HepG2 (cell line): ENCODE results near the gene GPC6. TPM values are rescaled to one million over a fixed set of nuclear protein-coding genes. Genes with fewer than 3 reads are reported as not detected.

ENCODE experiments used
- AGO1 ChIP-seq: fragments of 200-400 bp; formaldehyde crosslinking; IDR thresholded peaks from 2 replicates; pipeline ENCODE4 v1.6.1; 2017; ENCODE audit warnings: mild to moderate bottlenecking, low read depth, low read length, moderate library complexity; ENCODE audit not compliant: poor library complexity, severe bottlenecking
- EHMT2 ChIP-seq: fragments of 200-600 bp; sonication (generic); IDR thresholded peaks from 2 replicates; pipeline ENCODE4 v1.7.0; 2017; ENCODE audit warnings: antibody characterized with exemption, low read depth, low read length, borderline replicate concordance
- EP300 ChIP-seq, 3 experiments: sonication (generic) in 1 of 3; formaldehyde crosslinking in 1 of 3; IDR thresholded peaks; 2 replicates each; pipeline versions ENCODE4 v1.5.1 to v1.6.1; 2011 to 2020; ENCODE audit warnings: low read depth in 2 of 3, low read length in 2 of 3, borderline replicate concordance in 1 of 3, improper control_type of control experiment in 1 of 3, mild to moderate bottlenecking in 1 of 3, missing genetic modification reagents in 1 of 3, moderate library complexity in 1 of 3
- HDAC1 ChIP-seq: sonication (generic); formaldehyde crosslinking; IDR thresholded peaks from 2 replicates; pipeline ENCODE4 v1.5.1; 2020; ENCODE audit warnings: mild to moderate bottlenecking, missing genetic modification reagents
- HMG20A ChIP-seq: IDR thresholded peaks from 2 replicates; pipeline ENCODE4 v1.6.1; 2016; ENCODE audit warnings: borderline replicate concordance
- IRF2 ChIP-seq: IDR thresholded peaks from 2 replicates; pipeline ENCODE4 v1.6.1; 2018; ENCODE audit warnings: missing genetic modification reagents, missing compliant biosample characterization
- KMT2B ChIP-seq: IDR thresholded peaks from 2 replicates; pipeline ENCODE4 v1.6.1; 2016; ENCODE audit warnings: missing genetic modification reagents, missing compliant biosample characterization
- MAFF ChIP-seq: IDR thresholded peaks from 2 replicates; pipeline ENCODE4 v1.6.1; 2011; ENCODE audit warnings: low read depth, low read length, improper control_type of control experiment
- MBNL3 ChIP-seq: fragments of 250-450 bp; sonication (Bioruptor Pico); conservative IDR thresholded peaks from 2 replicates; pipeline ENCODE4 v1.8.0; 2022; ENCODE audit warnings: mild to moderate bottlenecking, inconsistent platforms
- NKX3-1 ChIP-seq: sonication (generic); formaldehyde crosslinking; IDR thresholded peaks from 2 replicates; pipeline ENCODE4 v1.5.0; 2020; ENCODE audit warnings: missing genetic modification reagents
- SIN3A ChIP-seq: IDR thresholded peaks from 2 replicates; pipeline ENCODE4 v1.6.1; 2011; ENCODE audit warnings: low read depth, mild to moderate bottlenecking, control low read depth, low read length, borderline replicate concordance
- SYNCRIP ChIP-seq: fragments of 200-400 bp; formaldehyde crosslinking; IDR thresholded peaks from 2 replicates; pipeline ENCODE4 v1.6.1; 2018; ENCODE audit warnings: mild to moderate bottlenecking, low read depth, low read length; ENCODE audit not compliant: insufficient read depth
- TCF7L2 ChIP-seq: IDR thresholded peaks from 2 replicates; pipeline ENCODE4 v1.6.1; 2011; ENCODE audit warnings: mild to moderate bottlenecking, low read depth, low read length, moderate library complexity
- ZMYM2 ChIP-seq: sonication (generic); formaldehyde crosslinking; IDR thresholded peaks from 2 replicates; pipeline ENCODE4 v1.8.0; 2022; ENCODE audit warnings: mild to moderate bottlenecking, missing genetic modification reagents
- ZNF138 ChIP-seq: sonication (generic); formaldehyde crosslinking; IDR thresholded peaks from 2 replicates; pipeline ENCODE4 v1.5.0; 2020; ENCODE audit warnings: mild to moderate bottlenecking, low read depth, missing genetic modification reagents
- ZNF205 ChIP-seq: IDR thresholded peaks from 2 replicates; pipeline ENCODE4 v1.6.1; 2018; ENCODE audit warnings: missing biosample characterization, missing genetic modification reagents
- ZNF30 ChIP-seq: sonication (generic); formaldehyde crosslinking; IDR thresholded peaks from 2 replicates; pipeline ENCODE4 v1.5.0; 2020; ENCODE audit warnings: mild to moderate bottlenecking, missing genetic modification reagents
- ZSCAN20 ChIP-seq: sonication (generic); formaldehyde crosslinking; IDR thresholded peaks from 2 replicates; pipeline ENCODE4 v1.4.0; 2020; ENCODE audit warnings: missing genetic modification reagents, mild to moderate bottlenecking, borderline replicate concordance
- ZSCAN25 ChIP-seq: sonication (generic); formaldehyde crosslinking; IDR thresholded peaks from 2 replicates; pipeline ENCODE4 v1.8.0; 2022; ENCODE audit warnings: mild to moderate bottlenecking, missing genetic modification reagents
- polyA plus RNA-seq, 8 experiments: library from polyadenylated mRNA; depleted of rRNA in 3 of 8; stranded (reverse) in 7 of 8; unstranded in 1 of 8; fragments of >200 nt; fragmentation: Illumina TruSeq in 4 of 8; extraction: Trizol in 4 of 8; gene quantifications; 2 replicates each; pipeline versions ENCODE4 v1.2.1 to v1.2.3, GENCODE V29; 2011 to 2016; ENCODE audit warnings: low read depth in 4 of 8, missing spikeins in 1 of 8, mixed read lengths in 1 of 8; ENCODE audit not compliant: insufficient read depth in 1 of 8
- total RNA-seq, 5 experiments: library from RNA; depleted of rRNA; stranded (reverse); fragments of >200 nt; fragmentation: Illumina TruSeq; extraction: Trizol; gene quantifications; 2 replicates each; pipeline ENCODE4 v1.2.3, GENCODE V29; 2016; ENCODE audit warnings: low read depth in 1 of 5
- TF ChIP-seq, protein P1 (sequence below): sonication (generic); formaldehyde crosslinking; IDR thresholded peaks from 2 replicates; pipeline ENCODE4 v1.8.1; 2023; ENCODE audit warnings: missing genetic modification reagents, inconsistent platforms, borderline replicate concordance
- TF ChIP-seq, protein P2 (sequence below): sonication (generic); formaldehyde crosslinking; IDR thresholded peaks from 2 replicates; pipeline ENCODE4 v1.5.1; 2020; ENCODE audit warnings: mild to moderate bottlenecking, missing genetic modification reagents

Gene GPC6
- total and polyA plus RNA-seq, 2 of the 13 experiments (the other 11 are each of a cell fraction or from before 2014, with no cell fraction given) = 24.5 to 33.9 TPM

DNA sequence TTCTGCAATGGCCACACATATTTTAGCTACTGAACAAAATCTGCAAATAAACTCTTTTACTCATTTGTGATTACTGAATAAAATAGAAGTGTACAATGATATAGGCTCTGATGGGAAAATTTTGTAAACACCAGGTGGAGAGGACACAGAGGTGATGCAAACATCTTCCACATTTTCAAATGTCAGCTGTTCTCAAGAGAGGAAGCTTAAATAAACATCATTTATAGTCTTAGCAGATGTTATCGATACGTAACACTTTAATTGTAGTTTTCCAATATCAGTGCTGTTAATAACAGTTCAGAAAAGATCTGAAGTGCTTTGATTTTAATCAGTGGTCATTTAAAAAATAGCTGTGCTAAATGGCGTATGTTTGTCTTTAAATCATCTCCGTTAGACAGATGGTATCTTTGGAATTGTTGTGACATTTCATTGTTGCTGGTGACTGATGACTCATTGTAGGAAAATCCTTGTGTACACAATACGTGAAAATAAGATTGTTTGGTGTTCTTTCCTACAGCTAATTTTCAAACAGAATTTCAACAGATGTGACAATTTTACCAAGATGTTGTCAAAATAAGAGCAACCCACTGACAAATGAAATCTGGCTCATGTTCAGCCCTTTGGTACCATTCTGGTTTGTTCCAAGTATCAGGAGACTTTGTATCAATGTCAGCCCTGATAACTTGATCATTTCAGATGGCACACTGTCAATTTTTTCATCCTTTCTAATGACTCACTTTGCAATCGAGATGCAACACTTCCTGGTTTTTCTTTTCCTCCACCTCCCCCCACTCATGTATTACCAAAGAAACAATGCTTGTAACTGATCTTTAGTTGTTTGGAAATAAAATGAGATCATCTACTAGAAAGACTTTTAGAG is 736.9 kb downstream of the GPC6 start (continued):
- TF ChIP-seq, protein P1, sequence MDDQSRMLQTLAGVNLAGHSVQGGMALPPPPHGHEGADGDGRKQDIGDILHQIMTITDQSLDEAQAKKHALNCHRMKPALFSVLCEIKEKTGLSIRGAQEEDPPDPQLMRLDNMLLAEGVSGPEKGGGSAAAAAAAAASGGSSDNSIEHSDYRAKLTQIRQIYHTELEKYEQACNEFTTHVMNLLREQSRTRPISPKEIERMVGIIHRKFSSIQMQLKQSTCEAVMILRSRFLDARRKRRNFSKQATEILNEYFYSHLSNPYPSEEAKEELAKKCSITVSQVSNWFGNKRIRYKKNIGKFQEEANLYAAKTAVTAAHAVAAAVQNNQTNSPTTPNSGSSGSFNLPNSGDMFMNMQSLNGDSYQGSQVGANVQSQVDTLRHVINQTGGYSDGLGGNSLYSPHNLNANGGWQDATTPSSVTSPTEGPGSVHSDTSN (CRISPR knock-in tag) = no peak
- TF ChIP-seq MAFF = 0 out of 2 replicates have a peak, but pooled peaks have one; percentile 19
- TF ChIP-seq, protein P2, sequence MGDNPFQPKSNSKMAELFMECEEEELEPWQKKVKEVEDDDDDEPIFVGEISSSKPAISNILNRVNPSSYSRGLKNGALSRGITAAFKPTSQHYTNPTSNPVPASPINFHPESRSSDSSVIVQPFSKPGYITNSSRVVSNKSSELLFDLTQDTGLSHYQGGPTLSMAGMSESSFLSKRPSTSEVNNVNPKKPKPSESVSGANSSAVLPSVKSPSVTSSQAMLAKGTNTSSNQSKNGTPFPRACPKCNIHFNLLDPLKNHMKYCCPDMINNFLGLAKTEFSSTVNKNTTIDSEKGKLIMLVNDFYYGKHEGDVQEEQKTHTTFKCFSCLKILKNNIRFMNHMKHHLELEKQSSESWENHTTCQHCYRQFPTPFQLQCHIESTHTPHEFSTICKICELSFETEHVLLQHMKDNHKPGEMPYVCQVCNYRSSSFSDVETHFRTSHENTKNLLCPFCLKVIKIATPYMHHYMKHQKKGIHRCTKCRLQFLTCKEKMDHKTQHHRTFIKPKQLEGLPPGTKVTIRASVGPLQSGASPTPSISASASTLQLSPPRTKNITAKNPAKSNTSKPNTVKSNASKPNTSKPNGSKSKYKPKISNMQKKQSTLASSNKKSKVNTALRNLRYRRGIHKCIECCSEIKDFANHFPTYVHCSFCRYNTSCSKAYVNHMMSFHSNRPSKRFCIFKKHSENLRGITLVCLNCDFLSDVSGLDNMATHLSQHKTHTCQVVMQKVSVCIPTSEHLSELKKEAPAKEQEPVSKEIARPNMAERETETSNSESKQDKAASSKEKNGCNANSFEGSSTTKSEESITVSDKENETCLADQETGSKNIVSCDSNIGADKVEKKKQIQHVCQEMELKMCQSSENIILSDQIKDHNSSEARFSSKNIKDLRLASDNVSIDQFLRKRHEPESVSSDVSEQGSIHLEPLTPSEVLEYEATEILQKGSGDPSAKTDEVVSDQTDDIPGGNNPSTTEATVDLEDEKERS (CRISPR knock-in tag) = no peak
- TF ChIP-seq EP300 (IDR thresholded peaks at IDR 0.05; ENCODE audit: low read depth in 2 of 2, low read length in 2 of 2) = peak in 1 of 2 experiments; percentile 84; a peak in 2 of 4 replicates
- TF ChIP-seq EP300 (CRISPR knock-in tag; IDR thresholded peaks at IDR 0.05; ENCODE audit: borderline replicate concordance) = peak; percentile 57; the same call in 1 of the 2 replicates
- TF ChIP-seq TCF7L2 = no peak
- TF ChIP-seq ZNF138 (CRISPR knock-in tag) = no peak
- no peak for TF ChIP-seq ZNF205 (CRISPR knock-in tag)
- TF ChIP-seq HMG20A (CRISPR knock-in tag) = peak; percentile 78; the same call in 1 of the 2 replicates
- peak; percentile 40; the same call in 1 of the 2 replicates for TF ChIP-seq HDAC1 (CRISPR knock-in tag)
- 0 out of 2 replicates have a peak, but pooled peaks have one; percentile 32 for TF ChIP-seq KMT2B (CRISPR knock-in tag)
- peak; percentile 35; the same call in 1 of the 2 replicates for TF ChIP-seq IRF2
- TF ChIP-seq ZSCAN20 = no peak
- no peak for TF ChIP-seq ZSCAN25
- TF ChIP-seq EHMT2 = no peak
- TF ChIP-seq SYNCRIP = no peak
- no peak for TF ChIP-seq SIN3A
- TF ChIP-seq ZMYM2 = 0 out of 2 replicates have a peak, but pooled peaks have one; percentile 17
- no peak for TF ChIP-seq MBNL3
- TF ChIP-seq NKX3-1 (CRISPR knock-in tag) = no peak
- no peak for TF ChIP-seq AGO1
- no peak for TF ChIP-seq ZNF30 (CRISPR knock-in tag)
